Measurements from ENCODE around the gene RBM3.

DNA sequence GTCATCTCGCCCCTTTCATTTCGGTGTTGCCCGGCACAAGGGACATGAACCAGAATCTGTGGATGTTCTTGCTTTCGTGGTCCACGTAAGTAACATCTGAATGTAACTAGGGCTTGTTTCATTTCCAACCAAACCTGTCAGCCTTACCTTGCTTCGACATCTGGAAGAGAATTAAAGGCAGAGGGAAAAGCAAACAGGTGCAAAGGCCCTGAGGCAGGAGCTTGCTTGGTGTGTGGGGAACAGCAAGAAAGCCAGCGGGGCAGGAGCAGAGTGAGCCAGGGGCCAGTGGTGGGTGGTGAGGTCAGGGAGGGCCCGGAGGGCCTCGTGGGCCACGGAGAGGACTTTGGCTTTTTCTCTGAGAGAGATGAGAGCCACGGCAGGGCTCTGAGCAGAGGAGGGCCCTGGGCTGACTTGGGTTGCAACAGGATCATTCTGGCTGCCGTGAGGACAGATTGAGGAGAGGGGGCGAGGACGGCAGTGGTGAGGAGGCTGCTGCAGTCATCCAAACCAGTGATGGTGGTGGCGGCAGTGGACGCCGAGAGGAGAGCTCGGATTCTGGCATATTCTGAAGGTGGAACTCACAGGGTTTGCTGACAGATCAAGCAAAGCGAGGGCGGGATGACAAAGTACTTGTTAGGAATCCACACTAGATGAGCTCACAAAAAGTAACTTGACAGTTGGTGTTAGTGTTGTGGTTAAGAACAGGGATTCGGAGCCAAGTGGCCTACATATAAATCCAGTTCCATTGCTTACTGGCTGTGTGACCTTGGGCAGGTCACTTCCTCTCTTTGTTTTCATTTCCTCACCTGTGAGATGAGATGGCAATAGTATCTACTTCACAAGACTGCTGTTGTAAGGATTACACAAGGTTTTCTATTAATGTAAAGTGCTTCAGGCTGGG, 16.2 kb downstream of the RBM3 start:
- TF ChIP-seq, protein P1, sequence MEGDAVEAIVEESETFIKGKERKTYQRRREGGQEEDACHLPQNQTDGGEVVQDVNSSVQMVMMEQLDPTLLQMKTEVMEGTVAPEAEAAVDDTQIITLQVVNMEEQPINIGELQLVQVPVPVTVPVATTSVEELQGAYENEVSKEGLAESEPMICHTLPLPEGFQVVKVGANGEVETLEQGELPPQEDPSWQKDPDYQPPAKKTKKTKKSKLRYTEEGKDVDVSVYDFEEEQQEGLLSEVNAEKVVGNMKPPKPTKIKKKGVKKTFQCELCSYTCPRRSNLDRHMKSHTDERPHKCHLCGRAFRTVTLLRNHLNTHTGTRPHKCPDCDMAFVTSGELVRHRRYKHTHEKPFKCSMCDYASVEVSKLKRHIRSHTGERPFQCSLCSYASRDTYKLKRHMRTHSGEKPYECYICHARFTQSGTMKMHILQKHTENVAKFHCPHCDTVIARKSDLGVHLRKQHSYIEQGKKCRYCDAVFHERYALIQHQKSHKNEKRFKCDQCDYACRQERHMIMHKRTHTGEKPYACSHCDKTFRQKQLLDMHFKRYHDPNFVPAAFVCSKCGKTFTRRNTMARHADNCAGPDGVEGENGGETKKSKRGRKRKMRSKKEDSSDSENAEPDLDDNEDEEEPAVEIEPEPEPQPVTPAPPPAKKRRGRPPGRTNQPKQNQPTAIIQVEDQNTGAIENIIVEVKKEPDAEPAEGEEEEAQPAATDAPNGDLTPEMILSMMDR (IDR thresholded peaks at IDR 0.05; ENCODE audit: low read length), result no peak
- TF ChIP-seq EZH2 (optimal IDR thresholded peaks at IDR 0.05; ENCODE audit: low read depth, low read length), result no peak
- no peak for TF ChIP-seq EZH2phosphoT487 (IDR thresholded peaks at IDR 0.05; ENCODE audit: low read length)

Data from MM.1S (cell line).